Mesendoderm (in vitro differentiated cells): ENCODE data around the gene RAB44.
A peak's percentile ranks its signal among the peaks of the same experiment; 100 is the strongest.

ENCODE experiments used
- DNase-seq: peaks from one replicate; pipeline ENCODE4 v3.0.0; 2013
- H2AK5ac ChIP-seq: 2 replicates; pipeline ENCODE4 v1.6.1; 2013; ENCODE audit warnings: low read length, inconsistent platforms
- H2BK120ac ChIP-seq: 2 replicates; pipeline ENCODE4 v1.6.1; 2013; ENCODE audit warnings: low read depth, mild to moderate bottlenecking, low read length, moderate library complexity, mixed read lengths
- H2BK15ac ChIP-seq: replicated peaks from 2 replicates; pipeline ENCODE4 v1.6.1; 2013; ENCODE audit warnings: low read depth, mild to moderate bottlenecking, moderate library complexity
- H2BK5ac ChIP-seq: 2 replicates; pipeline ENCODE4 v1.6.1; 2013; ENCODE audit warnings: low read length, inconsistent platforms
- H3K18ac ChIP-seq: 2 replicates; pipeline ENCODE4 v1.6.1; 2013; ENCODE audit warnings: mild to moderate bottlenecking, low read length, mixed read lengths
- H3K23ac ChIP-seq: one replicate; pipeline ENCODE4 v1.6.1; 2013; ENCODE audit warnings: low read length
- H3K27ac ChIP-seq: 2 replicates; pipeline ENCODE4 v1.5.1; 2013; ENCODE audit warnings: low read depth, mild to moderate bottlenecking, inconsistent platforms, low read length, moderate library complexity
- H3K27me3 ChIP-seq: 2 replicates; pipeline ENCODE4 v1.6.1; 2013; ENCODE audit warnings: low read length, control low read depth, mild to moderate bottlenecking, inconsistent platforms; ENCODE audit not compliant: insufficient read depth, poor library complexity
- H3K36me3 ChIP-seq: 2 replicates; pipeline ENCODE4 v1.6.1; 2013; ENCODE audit warnings: low read length, inconsistent platforms; ENCODE audit not compliant: control insufficient read depth, insufficient read depth
- H3K4ac ChIP-seq: one replicate; pipeline ENCODE4 v1.6.1; 2013; ENCODE audit warnings: low read depth, mild to moderate bottlenecking, low read length, moderate library complexity
- H3K4me1 ChIP-seq: 2 replicates; pipeline ENCODE4 v1.6.1; 2013; ENCODE audit warnings: low read depth, low read length, inconsistent platforms; ENCODE audit not compliant: control insufficient read depth
- H3K4me2 ChIP-seq: 2 replicates; pipeline ENCODE4 v1.6.1; 2013; ENCODE audit warnings: low read length
- H3K4me3 ChIP-seq: 2 replicates; pipeline ENCODE4 v1.5.1; 2013; ENCODE audit warnings: mild to moderate bottlenecking, low read length
- H3K56ac ChIP-seq: one replicate; pipeline ENCODE4 v1.6.1; 2013; ENCODE audit warnings: low read length
- H3K79me1 ChIP-seq: 2 replicates; pipeline ENCODE4 v1.6.1; 2013; ENCODE audit warnings: low read length, inconsistent platforms
- H3K79me2 ChIP-seq: 2 replicates; pipeline ENCODE4 v1.6.1; 2013; ENCODE audit warnings: mild to moderate bottlenecking, low read length; ENCODE audit not compliant: control insufficient read depth, insufficient read depth
- H3K9ac ChIP-seq: 2 replicates; pipeline ENCODE4 v1.6.1; 2013; ENCODE audit warnings: low read length, inconsistent platforms
- H4K5ac ChIP-seq: one replicate; pipeline ENCODE4 v1.6.1; 2013; ENCODE audit warnings: low read length
- H4K8ac ChIP-seq: one replicate; pipeline ENCODE4 v1.6.1; 2013; ENCODE audit warnings: low read depth, mild to moderate bottlenecking, control low read depth, low read length, moderate library complexity
- WGBS: extraction: QIAGEN DNeasy Blood & Tissue Kit; methylation state at CpG from one replicate; pipeline ENCODE4 v1.1.7; 2013; ENCODE audit warnings: low lambda C conversion rate, missing lambda C conversion rate; ENCODE audit not compliant: insufficient coverage; ENCODE audit errors: extremely low coverage; 5-methylcytosine and 5-hydroxymethylcytosine counted together

The RAB44 gene

GRCh38 chr6:36769676-36770499 lies 72.3 kb downstream of the RAB44 start:
- peak overlapping the region; percentile 51 for H3K56ac ChIP-seq
- no peaks in the 10 kb centered on the region for H3K36me3 ChIP-seq
- no peak overlapping the region for H2BK5ac ChIP-seq
- H2BK15ac ChIP-seq = no peak overlapping the region
- H3K79me1 ChIP-seq = no peaks in the 10 kb centered on the region
- no peak overlapping the region for H3K23ac ChIP-seq
- no peak overlapping the region for H3K27ac ChIP-seq
- H3K4me2 ChIP-seq = no peak overlapping the region
- H3K18ac ChIP-seq = no peak overlapping the region
- H3K79me2 ChIP-seq = no peaks in the 10 kb centered on the region
- peak; percentile 31 for DNase-seq
- H2AK5ac ChIP-seq = no peak overlapping the region
- H3K27me3 ChIP-seq = no peaks in the 10 kb centered on the region
- no peak overlapping the region for H4K5ac ChIP-seq
- no CpG with 5 or more reads among the region's 18 CpGs for WGBS
- H4K8ac ChIP-seq = no peak overlapping the region
- H3K4ac ChIP-seq = no peak overlapping the region
- peaks cover 8% of the 10 kb centered on the region for H3K4me1 ChIP-seq
- H3K4me3 ChIP-seq = no peak overlapping the region
- no peak overlapping the region for H3K9ac ChIP-seq
- no peak overlapping the region for H2BK120ac ChIP-seq

GRCh38 chr6:36771145-36771544 lies 73.5 kb downstream of the RAB44 start:
- Histone ChIP-seq H3K79me1 (no peaks in the 10 kb centered on the region), H3K4me2 (no peak overlapping the region), H3K79me2 (no peaks in the 10 kb centered on the region), H3K56ac (no peak overlapping the region), H3K18ac (no peak overlapping the region), H3K36me3 (no peaks in the 10 kb centered on the region), H3K4me3 (no peak overlapping the region), H2BK120ac (no peak overlapping the region), H2AK5ac (no peak overlapping the region), H2BK5ac (no peak overlapping the region), H4K5ac (no peak overlapping the region), H3K4ac (no peak overlapping the region), H3K23ac (no peak overlapping the region), H3K4me1 (peaks cover 8% of the 10 kb centered on the region), H2BK15ac (no peak overlapping the region), H3K27ac (no peak overlapping the region), H3K27me3 (no peaks in the 10 kb centered on the region), H4K8ac (no peak overlapping the region), H3K9ac (no peak overlapping the region)
- no CpG with 5 or more reads among the region's 2 CpGs for WGBS
- DNase-seq = no peak

GRCh38 chr6:36772397-36772796 lies 74.8 kb downstream of the RAB44 start:
- no peak overlapping the region for H2BK15ac ChIP-seq
- no peaks in the 10 kb centered on the region for H3K79me2 ChIP-seq
- H2BK5ac ChIP-seq = no peak overlapping the region
- no peak overlapping the region for H3K27ac ChIP-seq
- no peak overlapping the region for H3K23ac ChIP-seq
- H2AK5ac ChIP-seq = no peak overlapping the region
- no peaks in the 10 kb centered on the region for H3K79me1 ChIP-seq
- no peak overlapping the region for H4K5ac ChIP-seq
- H3K4me1 ChIP-seq = peaks cover 8% of the 10 kb centered on the region
- WGBS = no CpG with 5 or more reads among the region's 8 CpGs
- no peak for DNase-seq
- no peaks in the 10 kb centered on the region for H3K27me3 ChIP-seq
- H3K56ac ChIP-seq = peak overlapping the region; percentile 17
- no peak overlapping the region for H3K4me3 ChIP-seq
- H3K18ac ChIP-seq = no peak overlapping the region
- H4K8ac ChIP-seq = no peak overlapping the region
- no peaks in the 10 kb centered on the region for H3K36me3 ChIP-seq
- no peak overlapping the region for H2BK120ac ChIP-seq
- H3K4ac ChIP-seq = no peak overlapping the region
- no peak overlapping the region for H3K9ac ChIP-seq
- no peak overlapping the region for H3K4me2 ChIP-seq

- Histone ChIP-seq H3K18ac (no peak overlapping the region), H3K27ac (no peak overlapping the region), H3K4me1 (peaks cover 8% of the 10 kb centered on the region), H3K4ac (no peak overlapping the region), H3K79me1 (no peaks in the 10 kb centered on the region), H3K56ac (no peak overlapping the region), H2BK120ac (no peak overlapping the region), H3K79me2 (no peaks in the 10 kb centered on the region), H3K27me3 (no peaks in the 10 kb centered on the region), H3K36me3 (no peaks in the 10 kb centered on the region), H2BK15ac (no peak overlapping the region), H4K5ac (no peak overlapping the region), H3K4me3 (no peak overlapping the region), H2AK5ac (no peak overlapping the region), H3K23ac (no peak overlapping the region), H3K9ac (no peak overlapping the region), H4K8ac (no peak overlapping the region), H2BK5ac (no peak overlapping the region), H3K4me2 (no peak overlapping the region)
- WGBS = no CpG with 5 or more reads among the region's 5 CpGs
- no peak for DNase-seq
Measured at GRCh38 chr6:36774331-36774730, 76.7 kb downstream of the RAB44 start.

GRCh38 chr6:36776167-36776566 lies 78.5 kb downstream of the RAB44 start:
- DNase-seq = no peak
- Histone ChIP-seq H3K4me1 (peaks cover 3% of the 10 kb centered on the region), H3K79me1 (no peaks in the 10 kb centered on the region), H3K56ac (no peak overlapping the region), H2BK15ac (no peak overlapping the region), H3K9ac (no peak overlapping the region), H3K27me3 (no peaks in the 10 kb centered on the region), H2AK5ac (no peak overlapping the region), H3K4me3 (no peak overlapping the region), H3K27ac (no peak overlapping the region), H3K4me2 (no peak overlapping the region), H3K36me3 (no peaks in the 10 kb centered on the region), H4K5ac (no peak overlapping the region), H3K23ac (no peak overlapping the region), H4K8ac (no peak overlapping the region), H3K18ac (no peak overlapping the region), H3K79me2 (no peaks in the 10 kb centered on the region), H2BK5ac (no peak overlapping the region), H3K4ac (no peak overlapping the region), H2BK120ac (no peak overlapping the region)
- WGBS = no CpG with 5 or more reads among the region's 5 CpGs

- no CpG with 5 or more reads among the region's 5 CpGs for WGBS
- Histone ChIP-seq H3K36me3 (no peaks in the 10 kb centered on the region), H3K4me2 (no peak overlapping the region), H3K27ac (no peak overlapping the region), H2BK15ac (no peak overlapping the region), H3K27me3 (no peaks in the 10 kb centered on the region), H3K4me1 (no peaks in the 10 kb centered on the region), H3K79me1 (no peaks in the 10 kb centered on the region), H3K9ac (no peak overlapping the region), H4K8ac (no peak overlapping the region), H2BK120ac (no peak overlapping the region), H3K18ac (no peak overlapping the region), H3K56ac (no peak overlapping the region), H3K4ac (no peak overlapping the region), H2AK5ac (no peak overlapping the region), H3K4me3 (no peak overlapping the region), H4K5ac (no peak overlapping the region), H2BK5ac (no peak overlapping the region), H3K23ac (no peak overlapping the region), H3K79me2 (no peaks in the 10 kb centered on the region)
- DNase-seq = no peak
Measured at GRCh38 chr6:36777801-36778200, 80.2 kb downstream of the RAB44 start.
